HG03135 (cell line): ENCODE results near the gene ZNF358.

Source experiments
- ATAC-seq: cut with Tn5 transposase; IDR thresholded peaks from one replicate; pipeline ENCODE4 v1.9.1; 2021; ENCODE audit warnings: mild to moderate bottlenecking, moderate library complexity; ENCODE audit not compliant: unreplicated experiment

Gene ZNF358

GRCh38 chr19:7515645-7516151 is at the start of gene ZNF358:
Gene ZNF358 (plus strand): TSS chr19:7516103. CDS start chr19:7519243, 3,140 bp downstream.
- no peak for ATAC-seq

- ATAC-seq: no peak
Measured at GRCh38 chr19:7467009-7467989, 48.6 kb upstream of the ZNF358 start.

GRCh38 chr19:7468840-7469239 is 47.1 kb upstream of the ZNF358 start:
- ATAC-seq: no peak

GRCh38 chr19:7469669-7470285 is 46.1 kb upstream of the ZNF358 start:
- no peak for ATAC-seq

- no peak for ATAC-seq
Measured at GRCh38 chr19:7470540-7471305, 45.2 kb upstream of the ZNF358 start.

GRCh38 chr19:7471696-7472615 is 43.9 kb upstream of the ZNF358 start:
- ATAC-seq: no peak

GRCh38 chr19:7475665-7476064 is 40.2 kb upstream of the ZNF358 start:
- no peak for ATAC-seq

GRCh38 chr19:7476241-7476640 is 39.7 kb upstream of the ZNF358 start:
- ATAC-seq: no peak

GRCh38 chr19:7476777-7477494 is 39.0 kb upstream of the ZNF358 start:
- ATAC-seq: no peak

- no peak for ATAC-seq
Measured at GRCh38 chr19:7477758-7478157, 38.1 kb upstream of the ZNF358 start.

GRCh38 chr19:7478173-7478842 is 37.6 kb upstream of the ZNF358 start:
- no peak for ATAC-seq

- ATAC-seq: no peak
Measured at GRCh38 chr19:7478843-7479227, 37.1 kb upstream of the ZNF358 start.

GRCh38 chr19:7480222-7480969 is 35.5 kb upstream of the ZNF358 start:
- no peak for ATAC-seq

- no peak for ATAC-seq
Measured at GRCh38 chr19:7480970-7481255, 35.0 kb upstream of the ZNF358 start.

GRCh38 chr19:7482584-7483439 is 33.1 kb upstream of the ZNF358 start:
- no peak for ATAC-seq

GRCh38 chr19:7483720-7484201 is 32.1 kb upstream of the ZNF358 start:
- no peak for ATAC-seq

GRCh38 chr19:7486923-7487322 is 29.0 kb upstream of the ZNF358 start:
- ATAC-seq: no peak
